IMR-90 (cell line): ENCODE results near the gene OR7C1. TPM values are rescaled to one million over a fixed set of nuclear protein-coding genes. Genes with fewer than 3 reads are reported as not detected.
"Not testable (repeated sequence)": the region's sequence is repeated elsewhere in the genome, so short reads cannot be mapped to it uniquely, and the experiment has no call there.

Source experiments
- ATAC-seq: fragments of 200-7000 bp; cut with Tn5 transposase; 2 replicates; pipeline ENCODE4 v1.9.1; 2020; ENCODE audit warnings: low read depth, mild to moderate bottlenecking, moderate library complexity
- BruUV-seq: library from RNA; stranded (reverse); fragments of 400-500 nt; replicated peaks from 2 replicates; lab custom pipeline; 2021; lab: Mats Ljungman, UMichigan
- CTCF ChIA-PET: fragments of 300-600 bp; formaldehyde crosslinking; extraction: SDS; loops from one replicate; lab custom pipeline; 2021; ENCODE audit warnings: antibody characterized with exemption; lab: Yijun Ruan, JAX
- POLR2A ChIA-PET: fragments of 300-600 bp; sonication (Branson Sonifier 250); formaldehyde crosslinking; loops from one replicate; lab custom pipeline; 2022; ENCODE audit warnings: antibody characterized with exemption; ENCODE audit not compliant: unreplicated experiment; lab: Charles Lee
- DNase-seq: peaks from one replicate; pipeline ENCODE4 v3.0.0; 2013
- H2AFZ ChIP-seq: replicated peaks from 2 replicates; pipeline ENCODE3; 2013; ENCODE audit warnings: low read length, mild to moderate bottlenecking; ENCODE audit not compliant: poor library complexity
- H2AK5ac ChIP-seq: 2 replicates; pipeline ENCODE4 v1.6.1; 2013; ENCODE audit warnings: low read depth, low read length, inconsistent platforms
- H2AK9ac ChIP-seq: replicated peaks from 2 replicates; pipeline ENCODE3; 2013; ENCODE audit warnings: mild to moderate bottlenecking, low read depth, low read length, moderate library complexity; ENCODE audit not compliant: poor library complexity
- H2BK120ac ChIP-seq: 2 replicates; pipeline ENCODE4 v1.6.1; 2013; ENCODE audit warnings: low read depth, low read length, inconsistent platforms
- H2BK15ac ChIP-seq: 3 replicates; pipeline ENCODE4 v1.6.1; 2013; ENCODE audit warnings: low read depth, low read length, inconsistent platforms
- H2BK20ac ChIP-seq: 2 replicates; pipeline ENCODE4 v1.6.1; 2013; ENCODE audit warnings: low read depth, mild to moderate bottlenecking, inconsistent platforms, low read length, moderate library complexity
- H2BK5ac ChIP-seq: 2 replicates; pipeline ENCODE4 v1.6.1; 2013; ENCODE audit warnings: mild to moderate bottlenecking, low read depth, low read length, inconsistent platforms; ENCODE audit not compliant: poor library complexity, severe bottlenecking
- H3K14ac ChIP-seq: replicated peaks from 2 replicates; pipeline ENCODE4 v1.6.1; 2013; ENCODE audit warnings: low read depth, low read length, inconsistent platforms
- H3K18ac ChIP-seq: 2 replicates; pipeline ENCODE4 v1.6.1; 2013; ENCODE audit warnings: low read depth, low read length, control low read depth
- H3K23ac ChIP-seq: 2 replicates; pipeline ENCODE4 v1.6.1; 2013; ENCODE audit warnings: low read depth, low read length, inconsistent platforms
- H3K27ac ChIP-seq: 2 replicates; pipeline ENCODE4 v1.5.1; 2013; ENCODE audit warnings: mild to moderate bottlenecking, control low read depth, low read length; ENCODE audit not compliant: insufficient read depth
- H3K27me3 ChIP-seq: 2 replicates; pipeline ENCODE4 v1.6.1; 2013; ENCODE audit warnings: low read length; ENCODE audit not compliant: control insufficient read depth, insufficient read depth
- H3K36me3 ChIP-seq: 2 replicates; pipeline ENCODE4 v1.6.1; 2013; ENCODE audit warnings: low read length, mixed read lengths; ENCODE audit not compliant: control insufficient read depth, insufficient read depth
- H3K4ac ChIP-seq: 2 replicates; pipeline ENCODE4 v1.6.1; 2013; ENCODE audit warnings: low read depth, low read length, inconsistent platforms
- H3K4me1 ChIP-seq: 2 replicates; pipeline ENCODE4 v1.6.1; 2013; ENCODE audit warnings: low read length, mixed read lengths; ENCODE audit not compliant: control insufficient read depth, insufficient read depth
- H3K4me2 ChIP-seq: 2 replicates; pipeline ENCODE4 v1.6.1; 2013; ENCODE audit warnings: low read depth, mild to moderate bottlenecking, control low read depth, low read length, moderate library complexity
- H3K4me3 ChIP-seq: 2 replicates; pipeline ENCODE4 v1.5.1; 2013; ENCODE audit warnings: low read depth, mild to moderate bottlenecking, control low read depth, low read length, moderate library complexity; ENCODE audit not compliant: insufficient read depth
- H3K56ac ChIP-seq: 2 replicates; pipeline ENCODE4 v1.6.1; 2013; ENCODE audit warnings: low read length, inconsistent platforms; ENCODE audit not compliant: insufficient read depth; ENCODE audit errors: extremely low read depth
- H3K79me1 ChIP-seq, 2 experiments: 2 replicates each; pipeline ENCODE4 v1.6.1; 2013; ENCODE audit warnings: low read length in 2 of 2, inconsistent platforms in 1 of 2, low read depth in 1 of 2
- H3K9ac ChIP-seq: 2 replicates; pipeline ENCODE4 v1.6.1; 2013; ENCODE audit warnings: low read depth, low read length, control low read depth
- H3K9me1 ChIP-seq: 2 replicates; pipeline ENCODE4 v1.6.1; 2013; ENCODE audit warnings: low read length, inconsistent platforms; ENCODE audit not compliant: insufficient read depth
- H3K9me3 ChIP-seq: 2 replicates; pipeline ENCODE4 v1.6.1; 2013; ENCODE audit warnings: low read length; ENCODE audit not compliant: control insufficient read depth, insufficient read depth
- H4K20me1 ChIP-seq: 2 replicates; pipeline ENCODE4 v1.6.1; 2013; ENCODE audit warnings: low read length, inconsistent platforms; ENCODE audit not compliant: insufficient read depth
- H4K5ac ChIP-seq: 2 replicates; pipeline ENCODE4 v1.6.1; 2013; ENCODE audit warnings: mild to moderate bottlenecking, low read depth, low read length, control low read depth
- H4K8ac ChIP-seq, 2 experiments: 2 replicates each; pipeline ENCODE4 v1.6.1; 2013; ENCODE audit warnings: low read depth in 2 of 2, low read length in 2 of 2, control low read depth in 1 of 2, inconsistent platforms in 1 of 2
- H4K91ac ChIP-seq: 2 replicates; pipeline ENCODE4 v1.6.1; 2013; ENCODE audit warnings: low read depth, low read length, inconsistent platforms; ENCODE audit not compliant: insufficient read depth
- MAZ ChIP-seq: IDR thresholded peaks from 2 replicates; pipeline ENCODE4 v1.6.1; 2012; ENCODE audit warnings: low read depth, mild to moderate bottlenecking, low read length, improper control_type of control experiment, moderate library complexity, borderline replicate concordance
- POLR2A ChIP-seq: IDR thresholded peaks from 2 replicates; pipeline ENCODE4 v1.6.1; 2012; ENCODE audit warnings: mild to moderate bottlenecking, low read depth, low read length
- RAD21 ChIP-seq: IDR thresholded peaks from 2 replicates; pipeline ENCODE4 v1.6.1; 2012; ENCODE audit warnings: low read length, improper control_type of control experiment
- RCOR1 ChIP-seq: IDR thresholded peaks from 2 replicates; pipeline ENCODE4 v1.6.1; 2012; ENCODE audit warnings: mild to moderate bottlenecking, low read length, improper control_type of control experiment; ENCODE audit not compliant: insufficient replicate concordance
- SMC3 ChIP-seq: fragments of 150-350 bp; IDR thresholded peaks from 2 replicates; pipeline ENCODE4 v1.6.1; 2016; ENCODE audit warnings: low read depth, mild to moderate bottlenecking, antibody characterized with exemption, low read length, moderate library complexity
- WGBS, 2 experiments: methylation state at CpG; one replicate each; pipeline versions ENCODE4 v1.1.5 to v1.1.7; 2013; ENCODE audit warnings: missing lambda C conversion rate in 2 of 2; ENCODE audit not compliant: insufficient read length in 1 of 2; ENCODE audit errors: extremely low coverage in 2 of 2; 5-methylcytosine and 5-hydroxymethylcytosine counted together
- dilution Hi-C: fragments of 300-500 bp; cut with HindIII; formaldehyde crosslinking; loops from one replicate; pipeline ENCODE4 v1.14.3; 2018; ENCODE audit warnings: low sequenced_read_pairs; ENCODE audit not compliant: unreplicated experiment
- in situ Hi-C: fragments of 300-500 bp; cut with MboI; formaldehyde crosslinking; loops from 3 replicates; pipeline ENCODE4 v1.14.3; 2019; ENCODE audit warnings: low sequenced_read_pairs, inconsistent platforms, mixed read lengths
- intact Hi-C: fragments of 100-400 bp; cut with micrococcal nuclease; formaldehyde crosslinking; loops from 2 replicates; pipeline ENCODE4 v1.10.0; 2022
- polyA plus RNA-seq, 3 experiments: library from polyadenylated mRNA; depleted of rRNA; stranded (reverse); fragments of >200 nt; gene quantifications; 2 replicates each; pipeline ENCODE4 v1.2.3, GENCODE V29; 2012; ENCODE audit warnings: low replicate concordance in 1 of 3
- total RNA-seq: library from RNA; depleted of rRNA; stranded (reverse); fragments of >200 nt; gene quantifications from 2 replicates; pipeline ENCODE4 v1.2.3, GENCODE V29; 2012

Gene OR7C1
- total and polyA plus RNA-seq, 2 of the 4 experiments (the other 2 are of a cell fraction), result not detected

DNA sequence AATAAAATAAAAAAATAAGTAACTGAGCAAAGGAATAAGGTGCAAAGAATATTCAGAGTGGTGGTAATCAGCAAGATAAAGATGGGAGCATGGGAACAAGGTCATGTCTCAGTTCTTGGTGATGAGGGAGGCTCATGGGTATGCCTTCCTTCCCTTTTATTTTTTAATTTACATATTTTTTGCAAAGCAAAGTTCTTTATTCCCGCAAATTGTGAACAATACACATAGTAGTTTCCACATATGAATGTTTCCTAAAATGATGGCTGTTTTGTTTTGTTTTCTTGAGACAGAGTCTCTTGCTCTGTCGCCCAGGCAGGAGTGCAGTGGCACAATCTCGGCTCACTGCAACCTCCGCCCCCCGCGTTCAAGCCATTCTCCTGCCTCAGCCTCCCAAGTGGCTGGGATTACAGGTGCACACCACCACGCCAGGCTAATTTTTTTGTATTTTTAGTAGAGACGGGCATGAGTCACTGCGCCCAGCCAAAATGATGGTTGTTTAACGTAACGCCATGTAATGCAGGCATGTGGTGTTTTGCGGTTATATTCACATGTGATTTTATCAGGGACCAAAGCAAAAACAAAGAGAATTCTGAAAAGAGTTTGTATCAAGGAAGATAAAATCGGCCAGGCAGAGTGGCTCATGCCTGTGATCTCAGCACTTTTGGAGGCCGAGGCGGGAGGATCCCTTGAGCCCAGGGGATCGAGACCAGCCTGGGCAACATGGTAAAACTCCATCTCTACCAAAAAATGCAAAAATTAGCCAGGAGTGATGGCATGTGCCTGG is 52.2 kb downstream of the OR7C1 start:
- no peak overlapping the region for H3K27ac ChIP-seq
- H2AK9ac ChIP-seq, result no peak overlapping the region
- H3K36me3 ChIP-seq, result no peaks in the 10 kb centered on the region
- H4K20me1 ChIP-seq, result no peaks in the 10 kb centered on the region
- H4K5ac ChIP-seq, result no peak overlapping the region
- no peak overlapping the region for H3K18ac ChIP-seq
- DNase-seq (no peak), ATAC-seq (no peak)
- H2BK15ac ChIP-seq, result no peak overlapping the region
- TF ChIP-seq MAZ (no peak), POLR2A (no peak), SMC3 (no peak), RCOR1 (no peak), RAD21 (no peak)
- no peaks in the 10 kb centered on the region for H3K27me3 ChIP-seq
- ChIA-PET POLR2A (no interaction called here), CTCF (no interaction called here)
- H2BK5ac ChIP-seq, result no peak overlapping the region
- in situ Hi-C loops (no loop called here), dilution Hi-C loops (no loop called here), intact Hi-C loops (no loop called here)
- H3K4me3 ChIP-seq, result no peak overlapping the region
- no peak overlapping the region for H3K4ac ChIP-seq
- no peak overlapping the region for H3K14ac ChIP-seq
- H2BK120ac ChIP-seq, result no peak overlapping the region
- no peaks in the 10 kb centered on the region for H3K9me1 ChIP-seq
- H2AFZ ChIP-seq, result no peak overlapping the region
- H3K9ac ChIP-seq, result no peak overlapping the region
- BruUV-seq, result no TSS peak
- H2BK20ac ChIP-seq, result no peak overlapping the region
- no peaks in the 10 kb centered on the region for H3K4me1 ChIP-seq
- no peak overlapping the region for H3K23ac ChIP-seq
- no peak overlapping the region for H3K56ac ChIP-seq
- H4K91ac ChIP-seq, result no peak overlapping the region
- 95% methylated on average over 4 of the region's 16 CpGs; no CpG with 5 or more reads in 1 of the 2 experiments for WGBS, 2 experiments
- peaks cover 3% of the 10 kb centered on the region; the same call in 1 of the 2 replicates for H3K9me3 ChIP-seq
- no peaks in the 10 kb centered on the region for H3K79me1 ChIP-seq
- no peak overlapping the region for H4K8ac ChIP-seq
- H2AK5ac ChIP-seq, result no peak overlapping the region
- no peak overlapping the region for H3K4me2 ChIP-seq

DNA sequence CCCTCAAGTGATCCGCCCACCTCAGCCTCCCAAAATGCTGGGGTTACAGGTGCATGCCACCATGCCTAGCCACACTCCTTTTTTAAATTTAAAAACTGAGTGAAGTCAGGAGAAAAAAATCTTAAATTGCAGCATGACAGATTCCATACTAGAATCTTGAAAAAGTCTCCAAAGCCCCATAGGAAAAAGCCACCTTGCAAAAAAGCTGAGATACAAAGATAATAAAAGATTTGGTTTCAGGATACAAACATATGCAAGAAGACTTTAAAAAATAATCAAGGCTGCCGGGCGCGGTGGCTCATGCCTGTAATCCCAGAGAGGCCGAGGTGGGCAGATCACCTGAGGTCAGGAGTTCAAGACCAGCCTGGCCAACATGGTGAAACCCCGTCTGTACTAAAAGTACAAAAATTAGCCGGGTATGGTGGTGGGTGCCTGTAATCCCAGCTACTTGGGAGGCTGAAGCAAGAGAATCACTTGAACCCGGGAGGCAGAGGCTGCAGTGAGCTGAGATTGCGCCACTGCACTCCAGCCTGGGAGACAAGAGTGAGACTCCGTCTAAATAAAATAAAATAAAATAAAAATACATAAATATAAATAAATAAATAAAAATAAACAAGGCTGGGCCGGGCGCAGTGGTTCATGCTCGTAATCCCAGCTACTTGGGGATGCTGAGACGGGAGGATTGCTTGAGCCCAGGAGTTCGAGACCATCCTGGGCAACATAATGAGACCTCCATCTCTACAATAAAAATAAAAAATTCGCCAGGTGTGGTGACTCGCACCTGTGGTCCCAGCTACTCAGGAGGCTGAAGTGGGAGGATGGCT is 53.1 kb downstream of the OR7C1 start:
- BruUV-seq, CTCF ChIA-PET: not testable (repeated sequence)

More for the DNA sequence above, 53.1 kb downstream of the OR7C1 start:
- 85% methylated on average over 6 of the region's 17 CpGs; no CpG with 5 or more reads in 1 of the 2 experiments for WGBS, 2 experiments
- H3K79me1 ChIP-seq, H3K56ac ChIP-seq, H3K4ac ChIP-seq, H3K4me3 ChIP-seq, H3K9ac ChIP-seq, POLR2A ChIA-PET, H3K27me3 ChIP-seq, dilution Hi-C loops, H3K36me3 ChIP-seq, H2AK9ac ChIP-seq, ATAC-seq, H3K18ac ChIP-seq, H3K4me1 ChIP-seq, H3K9me1 ChIP-seq, H2AFZ ChIP-seq, H2BK15ac ChIP-seq, intact Hi-C loops, H3K27ac ChIP-seq, H4K5ac ChIP-seq, H3K14ac ChIP-seq, DNase-seq, H4K91ac ChIP-seq, H3K4me2 ChIP-seq, in situ Hi-C loops, H3K23ac ChIP-seq, H2BK120ac ChIP-seq, H2BK5ac ChIP-seq, H2BK20ac ChIP-seq, H3K9me3 ChIP-seq, H4K8ac ChIP-seq, H2AK5ac ChIP-seq, H4K20me1 ChIP-seq: not testable (repeated sequence)
